Ishikawa (cell line): ENCODE measurements around the gene ZER1.

ENCODE experiments used
- CEBPB ChIP-seq: IDR thresholded peaks from 2 replicates; pipeline ENCODE4 v1.6.1; 2012
- EP300 ChIP-seq: IDR thresholded peaks from 2 replicates; pipeline ENCODE4 v1.6.1; 2012; ENCODE audit warnings: borderline replicate concordance
- FOXM1 ChIP-seq: IDR thresholded peaks from 2 replicates; pipeline ENCODE4 v1.6.1; 2012; ENCODE audit warnings: low read depth, borderline replicate concordance
- MAX ChIP-seq: IDR thresholded peaks from 2 replicates; pipeline ENCODE4 v1.6.1; 2012
- TCF12 ChIP-seq: IDR thresholded peaks from 2 replicates; pipeline ENCODE4 v1.6.1; 2012; ENCODE audit warnings: low read depth
- ZBTB7A ChIP-seq: IDR thresholded peaks from 2 replicates; pipeline ENCODE4 v1.6.1; 2012; ENCODE audit warnings: low read depth

- TF ChIP-seq CEBPB (no peak), TCF12 (no peak), MAX (no peak), FOXM1 (no peak), EP300 (no peak), ZBTB7A (no peak)
Observed at GRCh38 chr9:128808543-128808942, 36.8 kb upstream of the ZER1 start.
